GM19240 (cell line): ENCODE results near the gene AMMECR1.

Source experiments
- DNase-seq: peaks from one replicate; pipeline ENCODE4 v3.0.0; 2011; ENCODE audit warnings: low spot score; ENCODE audit not compliant: insufficient read length

The AMMECR1 gene

DNA sequence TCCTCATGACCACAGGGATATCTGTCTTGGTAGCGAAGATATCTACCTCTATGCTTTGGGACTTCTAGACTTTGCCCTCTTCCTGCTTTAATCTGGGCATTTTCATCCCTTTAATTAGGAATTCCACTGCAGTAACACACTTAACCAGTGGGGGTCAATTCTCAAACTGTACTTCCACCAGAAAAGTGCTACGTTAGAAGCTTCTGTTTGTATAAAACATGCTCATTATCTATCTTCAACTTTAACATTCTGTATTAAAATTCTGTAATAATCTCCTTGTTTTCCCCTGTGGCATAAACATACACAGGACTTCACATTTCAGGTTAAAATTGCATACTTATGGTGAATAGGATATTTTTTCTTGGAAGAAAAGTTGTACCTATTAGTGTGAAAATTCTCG, 105.6 kb downstream of the AMMECR1 start:
- no peak for DNase-seq

DNA sequence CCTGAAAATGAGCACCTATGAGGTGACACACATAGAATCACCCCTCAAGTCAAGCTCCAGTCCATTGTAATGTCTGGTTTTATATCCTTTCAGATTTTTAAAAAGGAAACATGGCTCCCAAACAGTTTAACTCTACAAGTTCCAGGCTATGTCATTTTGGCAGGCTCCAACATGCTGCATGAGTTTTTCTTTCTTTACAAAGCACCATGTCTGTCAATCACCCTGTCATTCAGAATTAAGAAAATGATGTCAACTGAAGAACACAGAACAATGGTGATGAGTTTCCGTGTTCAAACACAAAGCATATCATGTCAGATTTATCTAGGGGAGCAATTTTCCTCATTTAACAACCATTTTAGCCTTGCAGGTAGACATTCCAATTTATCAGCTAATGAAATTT, 106.5 kb downstream of the AMMECR1 start:
- DNase-seq = no peak

DNA sequence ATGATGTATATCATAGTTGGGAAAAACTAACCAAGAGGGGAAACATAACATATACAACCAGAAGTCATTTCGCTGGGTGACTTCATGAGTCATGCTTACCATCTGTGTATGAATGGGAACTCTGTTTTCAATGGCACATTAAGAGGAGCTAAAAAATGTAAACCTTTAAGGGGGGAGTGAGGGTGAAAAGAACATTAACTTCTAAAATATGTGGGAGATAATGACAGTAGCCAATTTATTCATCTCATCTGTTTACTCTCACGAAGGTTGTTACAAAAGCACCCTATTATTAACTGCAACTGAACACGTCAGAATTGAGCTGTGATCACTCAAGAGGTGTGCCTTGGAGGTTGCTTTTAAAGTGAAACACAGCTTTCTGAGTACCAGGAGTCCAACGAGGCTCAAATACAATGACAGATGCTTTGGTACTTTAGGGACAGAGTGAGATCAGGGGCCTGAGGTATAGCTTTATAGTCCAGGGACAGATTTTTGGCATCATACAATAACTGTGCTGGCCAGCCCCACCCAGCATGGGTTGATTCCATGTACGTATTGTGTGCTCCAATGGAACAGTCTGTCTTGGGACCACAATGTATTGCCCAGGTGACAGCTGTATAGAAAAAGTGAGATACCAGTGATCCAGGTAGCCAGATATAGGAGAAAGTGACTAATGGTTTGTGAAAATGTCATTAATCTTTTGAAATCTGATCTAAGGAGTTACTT, 107.3 kb downstream of the AMMECR1 start:
- no peak for DNase-seq

DNA sequence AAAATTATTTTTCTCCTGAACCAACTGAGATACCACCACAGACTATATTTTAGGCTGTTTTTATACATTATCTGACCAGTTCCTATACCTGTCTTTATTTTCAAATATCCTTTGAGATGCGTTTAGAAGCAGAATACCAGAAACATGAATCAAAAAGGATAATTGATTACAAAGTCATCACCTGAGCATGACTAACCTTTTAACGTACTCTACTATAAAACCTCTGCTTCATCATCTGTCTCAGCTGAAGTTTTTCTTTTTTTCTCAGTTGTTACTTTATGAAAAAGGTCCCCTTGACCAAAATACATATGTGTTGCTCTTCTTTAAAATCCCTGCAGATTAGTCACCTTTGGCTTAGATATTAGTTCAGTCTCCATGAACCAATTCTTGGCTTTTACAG, 109.8 kb downstream of the AMMECR1 start:
- DNase-seq = no peak

DNA sequence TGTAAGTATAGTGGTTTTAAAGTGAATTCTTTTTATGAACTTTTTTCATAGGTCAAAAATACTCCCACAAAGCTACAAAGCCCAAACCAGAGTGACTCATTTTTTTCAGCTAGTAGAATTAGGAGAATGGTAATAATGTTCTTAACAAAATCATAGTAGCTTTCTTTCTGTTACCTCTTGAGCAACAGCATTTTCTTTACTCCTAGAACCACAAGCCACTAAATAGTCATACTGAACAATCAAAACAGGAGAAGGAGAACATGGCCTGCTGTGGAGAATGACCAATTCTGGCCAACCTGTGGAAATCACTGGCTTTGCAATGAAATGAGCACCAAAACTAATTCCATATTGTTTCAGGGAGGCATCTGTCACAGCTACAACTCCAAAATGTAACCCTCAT, 112.9 kb downstream of the AMMECR1 start:
- DNase-seq = no peak

DNA sequence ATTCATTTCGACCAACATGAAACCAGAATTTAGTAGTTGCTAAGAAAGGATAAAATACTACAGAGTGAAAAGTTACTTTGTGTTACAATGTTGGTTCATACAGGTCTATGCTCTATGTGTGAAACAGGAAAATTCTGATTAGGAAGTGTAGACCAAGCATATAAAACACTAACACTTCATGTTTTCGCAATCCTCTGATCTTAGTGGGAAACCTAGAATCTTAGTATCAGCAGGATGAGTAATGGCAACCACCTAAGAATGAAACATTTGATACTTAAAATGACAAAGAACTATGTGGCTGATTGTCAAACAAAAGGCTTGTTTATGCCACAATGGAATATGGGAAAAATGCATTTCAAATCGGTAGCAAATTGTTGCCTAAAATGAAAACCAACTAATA, 116.1 kb downstream of the AMMECR1 start:
- DNase-seq = no peak

DNA sequence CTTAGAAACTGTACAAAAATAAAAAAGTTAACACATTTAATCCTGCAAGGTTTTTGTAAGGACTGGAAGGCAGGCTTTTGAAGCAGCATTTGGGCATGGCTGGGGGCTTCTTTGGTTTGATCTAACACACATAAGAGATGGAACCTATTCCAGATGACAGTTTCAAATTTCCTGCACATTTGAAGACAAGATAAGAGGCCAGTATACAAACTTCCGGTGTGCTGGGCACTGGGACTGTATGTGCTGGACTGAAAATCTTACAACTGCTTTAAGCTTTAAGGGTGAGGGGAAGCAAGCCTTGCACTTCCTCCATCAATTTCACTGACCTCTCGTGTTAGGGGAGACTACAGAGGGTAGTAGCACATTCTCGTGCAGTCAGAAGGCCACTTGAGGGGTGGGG, 122.9 kb downstream of the AMMECR1 start:
- no peak for DNase-seq

DNA sequence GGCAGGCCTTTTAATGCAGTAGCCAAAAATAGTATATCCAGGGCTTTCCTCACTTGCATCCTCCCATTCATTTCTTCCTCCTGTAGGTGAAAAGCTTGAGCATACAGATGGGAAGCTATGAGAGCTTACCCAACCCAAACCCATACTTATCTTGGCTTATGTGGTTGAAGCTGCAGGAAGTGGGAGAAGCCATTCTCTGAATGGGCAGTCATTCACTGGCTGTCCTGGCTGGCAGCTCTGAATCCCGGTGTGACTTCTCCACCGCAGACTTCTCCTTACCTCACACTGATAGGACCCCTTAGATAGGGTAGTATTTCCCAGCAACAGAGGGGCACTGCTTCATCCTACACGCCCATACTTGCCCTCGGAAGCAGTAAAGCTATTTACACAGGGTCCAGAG, 125.4 kb downstream of the AMMECR1 start:
- no peak for DNase-seq

DNA sequence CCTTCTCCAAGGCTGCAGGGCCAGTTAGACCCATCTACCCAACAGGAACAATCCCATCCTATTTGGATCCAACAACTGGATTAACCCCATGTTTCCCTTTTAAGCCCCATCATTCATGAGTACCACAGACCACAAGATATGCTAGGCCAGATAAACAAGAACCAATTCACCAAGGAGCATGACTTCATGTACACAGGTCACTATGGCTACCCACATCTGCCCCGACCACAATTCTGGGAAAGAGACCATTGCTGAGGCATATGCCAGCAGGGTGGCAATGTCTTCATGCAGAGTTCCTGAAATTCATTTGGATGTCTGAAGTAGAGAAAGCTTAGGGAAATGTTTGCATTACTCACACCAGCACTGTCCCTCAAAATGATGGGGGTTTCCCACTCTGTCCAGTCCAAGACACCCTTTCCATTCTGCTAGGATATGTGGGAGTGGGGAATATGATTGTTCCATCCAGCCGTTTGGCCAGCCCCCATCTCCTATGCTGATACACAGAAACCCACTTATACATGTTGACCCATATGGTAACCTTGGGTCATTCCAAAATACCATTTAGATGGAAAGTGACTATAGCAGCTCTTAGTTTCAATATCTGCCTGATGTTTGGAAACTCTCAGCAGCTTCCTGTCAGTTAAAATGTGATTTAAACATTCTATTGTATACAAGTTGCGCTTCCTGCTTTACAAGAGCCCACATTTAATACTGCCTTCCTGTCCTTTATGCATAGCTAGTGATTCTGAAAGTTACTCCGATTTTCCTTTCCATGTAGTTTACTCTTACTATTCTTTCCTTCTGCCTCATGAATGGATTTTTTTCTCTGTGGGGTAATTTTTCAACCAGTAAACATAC, 129.0 kb downstream of the AMMECR1 start:
- no peak for DNase-seq

DNA sequence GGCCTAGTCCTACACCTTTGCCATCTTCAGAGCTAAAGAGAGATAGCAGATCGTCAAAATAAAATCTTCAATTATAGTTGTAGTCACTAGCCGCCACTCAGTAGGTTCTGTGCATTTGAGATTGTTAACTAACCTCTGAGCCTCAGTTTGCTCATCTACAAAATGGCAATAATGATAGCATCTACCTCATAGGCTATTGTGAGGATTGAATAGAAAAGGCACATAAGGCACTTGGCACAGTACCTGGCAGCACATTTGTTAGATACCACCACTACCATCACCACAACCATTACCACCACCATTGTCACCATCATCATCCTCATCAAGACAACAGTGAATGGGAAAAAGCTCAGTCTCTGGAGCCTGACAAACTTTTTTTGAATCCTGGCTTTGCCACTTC, 134.6 kb downstream of the AMMECR1 start:
- no peak for DNase-seq

DNA sequence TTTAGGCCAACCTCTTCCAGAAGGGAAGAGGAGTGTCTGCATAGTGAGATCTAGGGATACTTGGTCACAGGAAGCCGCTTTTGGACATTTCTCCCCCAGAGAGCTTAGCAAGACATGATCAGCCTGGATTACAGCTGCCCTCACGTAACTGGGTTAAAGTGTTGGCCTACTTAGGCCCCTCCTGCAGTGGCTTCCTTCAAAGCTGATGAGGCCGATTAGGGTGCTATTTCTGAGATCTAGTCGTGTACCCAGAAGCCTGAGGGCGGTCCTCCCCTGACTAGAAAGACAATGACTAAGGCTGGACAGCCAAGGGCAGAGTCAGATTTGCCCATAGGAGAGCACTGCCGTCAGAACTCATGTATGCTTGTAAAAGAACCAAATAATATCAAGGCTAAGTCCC, 135.0 kb downstream of the AMMECR1 start:
- no peak for DNase-seq

DNA sequence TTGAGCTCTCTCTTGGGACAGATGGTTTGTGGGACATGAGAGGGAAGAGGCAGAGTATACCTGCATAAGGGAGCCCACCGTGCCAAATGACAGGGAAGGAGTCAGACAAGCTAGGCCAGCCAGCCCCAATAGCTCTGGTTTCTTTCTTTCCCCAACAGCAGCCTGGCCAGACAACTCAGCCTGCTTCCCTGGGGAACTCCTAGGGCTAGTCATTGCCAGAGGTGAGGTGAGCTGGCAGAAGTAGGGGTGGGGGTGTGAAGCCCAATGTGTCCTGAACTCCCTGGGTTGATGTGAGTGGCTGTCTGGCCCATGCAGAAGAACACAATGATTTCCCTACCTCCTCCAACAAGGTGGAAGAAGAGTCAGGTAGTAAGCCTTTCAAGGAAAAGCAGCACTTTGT, 135.5 kb downstream of the AMMECR1 start:
- DNase-seq = no peak

DNA sequence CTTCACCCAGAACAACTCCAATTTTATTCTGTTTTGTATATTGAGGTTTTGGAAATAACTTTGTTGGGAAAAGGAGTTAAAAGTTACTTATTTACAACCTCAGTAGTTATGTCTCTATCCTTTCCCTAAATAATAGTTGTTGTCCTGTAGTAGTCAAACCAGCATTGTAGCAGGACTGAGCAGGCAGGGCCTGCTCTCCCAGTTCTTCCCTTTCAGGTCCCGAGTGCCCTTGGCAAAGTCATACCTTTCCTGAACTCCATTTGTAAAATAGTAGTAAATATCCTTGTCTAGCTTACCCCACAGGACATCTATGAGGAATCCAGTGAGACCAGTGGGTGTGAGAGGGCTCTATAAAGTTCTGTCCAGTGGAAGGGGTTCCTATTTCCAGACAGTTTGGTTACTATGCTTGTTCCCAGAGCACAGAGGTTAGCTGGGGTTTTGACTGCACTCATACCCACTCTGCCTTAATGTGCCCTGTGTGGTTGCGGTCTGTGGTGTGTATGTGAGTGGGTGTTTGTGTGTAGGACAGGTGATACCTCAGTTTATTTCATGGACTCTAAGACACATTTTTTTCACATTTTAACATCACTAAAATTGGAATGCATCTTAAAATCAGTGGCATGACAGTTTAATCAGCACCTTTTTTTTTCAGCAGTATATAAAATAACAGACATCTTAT, 136.3 kb downstream of the AMMECR1 start:
- DNase-seq = no peak

DNA sequence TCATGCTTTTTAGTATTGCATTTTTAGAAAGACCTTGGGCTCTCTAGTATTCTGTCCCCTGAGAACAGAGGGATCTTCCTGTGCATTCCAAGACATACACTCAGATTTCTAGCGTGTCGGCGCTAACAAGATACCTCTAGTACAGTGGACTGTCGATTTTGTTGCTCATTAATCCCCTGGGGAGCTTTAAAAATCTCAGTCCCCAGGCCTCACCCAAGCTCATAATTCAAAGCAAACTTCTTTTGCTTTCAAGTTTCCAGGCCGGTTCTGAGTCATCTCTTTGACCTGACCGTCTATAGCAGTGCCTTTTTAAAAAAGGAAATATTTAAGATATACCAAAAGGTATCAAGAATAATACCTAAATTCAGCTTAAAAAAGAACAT, 137.0 kb downstream of the AMMECR1 start:
- no peak for DNase-seq

DNA sequence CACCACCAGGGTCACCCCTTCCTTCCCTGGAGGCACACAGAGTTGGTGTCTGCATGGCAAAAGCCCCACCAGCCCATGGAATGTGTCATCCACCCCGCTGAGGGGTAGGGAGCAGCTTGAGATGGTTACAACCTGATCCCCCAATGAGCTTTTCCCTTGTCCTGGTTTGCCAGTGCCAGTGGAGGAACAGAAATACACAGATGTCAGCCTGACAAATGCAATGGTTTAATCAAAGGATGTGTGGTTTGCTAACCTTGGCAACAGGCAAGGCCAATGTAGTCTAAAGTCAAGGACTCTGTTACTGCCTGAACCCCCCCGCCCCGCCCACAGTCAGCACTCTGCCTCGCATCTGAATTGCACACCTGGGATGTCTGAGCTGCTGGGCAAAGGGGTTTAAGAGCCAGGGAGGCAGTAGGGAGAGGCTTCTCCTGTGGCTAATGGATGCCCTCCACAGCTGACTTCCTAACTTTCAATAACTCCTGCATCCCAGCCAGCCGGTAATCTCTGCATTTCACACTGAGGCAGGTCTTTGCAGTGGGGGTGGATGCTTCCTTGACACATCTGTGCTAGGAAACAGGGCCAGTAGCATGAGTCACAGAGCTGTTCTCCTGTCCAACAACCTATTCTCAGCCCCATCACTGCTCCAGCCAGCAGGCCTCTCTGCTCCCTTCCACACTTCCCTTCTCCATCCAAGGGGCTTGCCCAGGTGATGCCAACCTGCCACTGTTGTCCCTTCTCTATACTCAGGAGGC, 137.5 kb downstream of the AMMECR1 start:
- DNase-seq = no peak

DNA sequence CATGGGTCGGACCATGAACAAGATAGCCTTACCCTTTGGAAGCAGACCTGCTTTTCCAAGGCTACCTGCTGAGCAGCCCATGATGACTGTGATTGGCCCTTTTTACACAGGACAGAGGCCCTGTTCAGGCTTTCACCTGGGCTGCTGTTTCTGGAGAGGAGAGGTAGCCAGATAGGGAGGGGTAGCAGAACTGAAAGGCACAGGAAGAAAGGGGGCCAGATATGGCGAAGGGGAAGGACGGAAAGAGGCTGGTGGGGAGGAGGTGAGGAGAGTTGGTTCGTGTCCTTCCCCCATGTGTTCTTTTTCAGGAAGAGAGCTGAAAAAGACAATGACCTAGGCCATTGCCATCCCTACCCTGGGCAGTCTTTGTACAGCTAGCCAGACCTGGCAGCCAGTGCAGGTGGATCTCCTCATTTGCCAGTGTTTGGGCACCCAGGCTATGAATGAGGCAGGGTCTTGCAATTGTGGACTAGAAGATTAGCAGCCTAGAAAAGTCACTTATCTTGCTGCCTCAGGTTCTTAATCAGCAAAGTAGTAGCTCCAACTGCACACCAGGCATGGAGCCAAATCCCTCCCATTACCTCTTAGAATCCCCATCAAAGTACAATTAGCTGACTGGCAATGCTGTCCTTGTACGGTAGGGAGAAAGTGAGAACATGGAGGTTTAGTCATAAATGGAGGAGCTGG, 139.6 kb downstream of the AMMECR1 start:
- DNase-seq = no peak

DNA sequence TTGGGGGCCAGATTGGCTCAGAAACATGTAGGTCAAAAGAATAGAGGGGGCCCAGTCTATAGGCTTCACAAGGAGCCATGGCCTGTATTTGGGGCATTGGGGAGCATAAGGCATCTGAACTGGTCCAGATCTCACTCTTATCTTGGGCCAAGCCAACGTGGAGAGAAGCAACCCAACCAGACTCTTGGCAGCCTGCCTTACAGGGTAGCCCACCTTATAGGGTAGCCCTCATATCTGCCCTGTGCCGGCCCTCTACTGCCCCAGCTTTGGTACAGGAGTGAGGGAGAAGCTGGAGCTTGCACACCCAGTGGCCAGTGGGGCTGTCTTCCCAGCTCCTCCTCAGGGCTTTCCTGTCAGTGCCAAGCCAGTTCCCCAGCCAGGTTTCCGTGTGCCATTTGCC, 142.2 kb downstream of the AMMECR1 start:
- no peak for DNase-seq

DNA sequence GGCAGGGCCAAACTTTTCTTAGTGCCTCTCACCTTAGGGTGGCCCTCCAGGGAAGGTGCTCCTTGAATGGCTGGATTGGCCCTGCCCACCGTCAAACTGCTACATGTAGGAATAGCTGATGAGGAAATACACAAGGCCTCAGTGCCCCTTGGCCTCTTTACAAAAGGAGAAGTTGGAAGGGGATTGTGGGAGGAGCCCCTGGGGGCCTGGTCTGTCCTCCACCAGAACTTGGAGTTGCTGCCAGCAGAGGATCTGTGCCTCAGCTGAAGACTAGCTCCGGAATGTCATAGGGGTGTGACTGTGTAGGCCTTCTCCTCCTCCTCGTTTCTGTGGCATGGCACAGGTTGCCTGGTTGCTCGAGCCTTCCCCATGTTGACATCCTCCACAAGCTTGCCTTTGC, 142.7 kb downstream of the AMMECR1 start:
- no peak for DNase-seq

DNA sequence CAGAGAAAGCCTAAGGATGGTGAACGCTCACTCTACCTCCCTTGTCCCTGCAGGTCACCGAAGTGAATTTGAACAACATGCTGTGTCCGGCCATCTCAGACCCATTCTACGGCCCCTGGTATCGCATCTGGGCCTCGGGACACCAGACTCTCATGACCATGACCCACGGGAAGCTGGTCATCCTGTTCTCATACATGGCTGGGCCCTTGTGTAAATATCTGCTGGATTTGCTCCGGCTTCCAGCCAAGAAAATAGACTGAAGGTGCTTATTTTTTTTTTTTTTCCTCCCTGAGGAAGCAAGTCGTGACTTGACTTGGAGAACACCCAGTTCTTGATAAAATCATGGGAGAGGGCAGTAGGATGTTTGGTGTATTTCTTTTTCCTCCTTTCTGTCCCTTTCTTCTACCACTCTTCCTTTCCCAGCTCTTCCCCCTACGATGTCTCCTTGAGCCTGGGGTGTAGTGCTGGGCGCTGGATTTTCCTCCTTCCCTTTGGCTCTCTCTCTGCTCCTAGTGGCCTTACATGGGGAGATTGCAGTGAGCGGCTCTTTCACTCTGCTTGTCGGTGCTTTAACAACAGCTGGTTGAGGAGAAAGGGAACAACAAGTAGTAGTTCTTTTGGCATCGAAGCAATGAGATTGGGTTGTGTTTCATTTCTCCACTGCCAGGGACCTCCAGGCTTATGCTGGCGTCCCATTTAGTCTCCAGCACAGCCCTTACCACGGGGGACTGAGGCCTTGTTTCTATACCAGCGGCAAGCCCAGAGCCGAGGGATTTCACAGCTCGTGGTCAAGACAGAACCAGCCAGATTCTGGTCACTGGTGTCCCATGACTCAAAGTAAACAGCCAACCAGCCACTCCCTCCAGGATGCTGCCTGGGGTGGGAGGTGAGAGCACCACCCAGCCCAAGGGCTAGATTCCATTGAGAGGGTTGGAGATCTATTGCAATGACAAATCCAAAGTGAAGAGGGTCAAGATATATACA, 144.4 kb downstream of the AMMECR1 start:
- DNase-seq = no peak

DNA sequence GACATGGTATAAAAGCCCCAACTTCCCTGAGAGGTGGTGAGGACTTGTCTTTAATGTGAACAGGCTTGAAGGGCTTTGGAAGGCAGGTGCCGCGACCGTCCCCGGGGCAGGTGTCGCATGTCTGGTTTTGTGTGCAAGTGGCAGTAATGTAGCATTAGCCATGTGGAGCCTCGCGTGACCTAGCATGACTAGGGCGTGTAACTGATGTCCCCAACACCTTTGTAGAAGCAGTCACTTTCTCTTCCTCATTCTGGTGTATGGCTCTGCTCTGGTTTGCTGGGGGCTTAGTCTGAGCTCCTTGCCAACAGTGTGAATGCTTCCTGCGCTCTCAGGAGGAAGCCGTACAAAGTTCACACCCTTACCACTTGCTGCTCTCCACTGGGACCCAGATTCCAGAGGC, 145.7 kb downstream of the AMMECR1 start:
- DNase-seq = peak; percentile 53
